Activated T-cell treated with anti-CD3 and anti-CD28 coated beads, Interleukin-2, amount 50 U/mL, for 24 hours (primary cell): ENCODE measurements around the gene ST3GAL6.
"Not testable (repeated sequence)": the region's sequence is repeated elsewhere in the genome, so short reads cannot be mapped to it uniquely, and the experiment has no call there.

Experiments
- DNase-seq: peaks from one replicate; pipeline ENCODE4 v3.0.0-alpha.2; 2020
- H3K27ac Mint-ChIP-seq: 2 replicates; pipeline ENCODE4 v1.8.0; 2020; ENCODE audit warnings: mild to moderate bottlenecking, mixed read lengths
- H3K27me3 Mint-ChIP-seq: 2 replicates; pipeline ENCODE4 v1.8.0; 2020; ENCODE audit warnings: mixed read lengths
- H3K36me3 Mint-ChIP-seq: 2 replicates; pipeline ENCODE4 v1.8.0; 2020; ENCODE audit warnings: low read depth, mixed read lengths
- H3K4me1 Mint-ChIP-seq: 2 replicates; pipeline ENCODE4 v1.8.0; 2020; ENCODE audit warnings: low read depth, mixed read lengths
- H3K4me3 Mint-ChIP-seq: 2 replicates; pipeline ENCODE4 v1.8.0; 2020; ENCODE audit warnings: mild to moderate bottlenecking, moderate library complexity, mixed read lengths
- H3K9me3 Mint-ChIP-seq: 2 replicates; pipeline ENCODE4 v1.8.0; 2020; ENCODE audit warnings: mixed read lengths

ST3GAL6 gene

GRCh38 chr3:98812851-98813374 is 49.8 kb downstream of the ST3GAL6 start:
- no peak for DNase-seq
- no peaks in the 10 kb centered on the region for H3K36me3 Mint-ChIP-seq
- no peak overlapping the region for H3K4me3 Mint-ChIP-seq
- H3K27ac Mint-ChIP-seq: no peak overlapping the region
- no peaks in the 10 kb centered on the region for H3K27me3 Mint-ChIP-seq
- no peaks in the 10 kb centered on the region for H3K9me3 Mint-ChIP-seq
- H3K4me1 Mint-ChIP-seq: no peaks in the 10 kb centered on the region

DNA sequence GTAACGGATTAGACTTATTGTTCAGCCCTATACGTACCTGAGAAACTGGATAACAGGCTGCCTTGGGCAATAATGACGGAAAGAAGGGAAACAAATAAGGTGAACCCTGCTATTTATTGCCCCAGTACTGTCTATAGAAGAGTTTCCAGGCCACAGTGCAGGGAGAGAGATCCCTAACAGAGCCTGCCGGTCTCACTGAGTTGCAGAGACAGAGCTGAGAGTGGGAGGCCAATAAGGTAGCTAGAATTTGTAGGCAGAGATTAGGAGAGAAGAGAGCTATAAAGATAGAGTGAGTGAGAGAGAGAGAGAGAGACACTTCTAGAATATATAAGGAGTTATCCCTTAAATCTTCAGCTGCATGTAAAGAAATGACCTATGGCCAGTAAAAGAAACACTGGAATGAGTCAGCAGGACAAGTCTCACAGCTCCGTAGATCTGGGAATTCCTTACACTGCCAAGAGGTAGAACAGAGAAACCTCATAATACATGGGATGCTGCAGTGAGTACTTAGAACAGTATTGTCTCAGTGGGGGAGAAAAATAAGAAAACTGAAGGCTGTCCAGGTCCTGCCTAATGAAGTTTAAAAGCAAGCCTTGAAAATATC is 51.8 kb downstream of the ST3GAL6 start:
- H3K27ac Mint-ChIP-seq: no peak overlapping the region
- no peak for DNase-seq
- no peaks in the 10 kb centered on the region for H3K27me3 Mint-ChIP-seq
- H3K9me3 Mint-ChIP-seq: no peaks in the 10 kb centered on the region
- H3K4me1 Mint-ChIP-seq: no peaks in the 10 kb centered on the region
- no peak overlapping the region for H3K4me3 Mint-ChIP-seq
- H3K36me3 Mint-ChIP-seq: peaks cover 2% of the 10 kb centered on the region

- H3K4me3 Mint-ChIP-seq: no peak overlapping the region
- DNase-seq: no peak
- H3K9me3 Mint-ChIP-seq: no peaks in the 10 kb centered on the region
- H3K27me3 Mint-ChIP-seq: no peaks in the 10 kb centered on the region
- no peaks in the 10 kb centered on the region for H3K4me1 Mint-ChIP-seq
- H3K36me3 Mint-ChIP-seq: peaks cover 2% of the 10 kb centered on the region
- no peak overlapping the region for H3K27ac Mint-ChIP-seq
These were observed 54.5 kb downstream of the ST3GAL6 start for GRCh38 chr3:98817547-98818041.

DNA sequence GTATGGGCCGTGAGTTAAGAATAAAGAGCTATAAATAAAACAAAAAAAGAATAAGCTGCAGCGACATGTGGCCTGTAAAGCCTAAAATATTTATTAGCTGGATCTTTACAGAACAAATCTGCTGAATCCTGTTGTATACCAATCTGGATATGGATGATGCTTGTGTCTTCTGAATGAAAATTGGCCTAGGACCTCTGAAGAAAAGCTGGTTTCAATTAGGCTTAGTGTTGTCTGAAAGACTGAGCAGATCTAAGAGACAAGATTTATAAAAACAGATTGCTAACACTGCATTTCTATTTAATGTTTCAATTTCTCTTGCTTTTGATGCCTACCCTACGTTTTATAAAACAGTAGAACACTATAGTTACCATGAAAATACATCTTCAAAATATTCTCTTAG is 57.9 kb downstream of the ST3GAL6 start:
- Mint-ChIP-seq H3K9me3 (no peaks in the 10 kb centered on the region), H3K27ac (no peak overlapping the region), H3K4me1 (no peaks in the 10 kb centered on the region), H3K4me3 (no peak overlapping the region), H3K36me3 (peaks cover 2% of the 10 kb centered on the region), H3K27me3 (no peaks in the 10 kb centered on the region)
- no peak for DNase-seq

DNA sequence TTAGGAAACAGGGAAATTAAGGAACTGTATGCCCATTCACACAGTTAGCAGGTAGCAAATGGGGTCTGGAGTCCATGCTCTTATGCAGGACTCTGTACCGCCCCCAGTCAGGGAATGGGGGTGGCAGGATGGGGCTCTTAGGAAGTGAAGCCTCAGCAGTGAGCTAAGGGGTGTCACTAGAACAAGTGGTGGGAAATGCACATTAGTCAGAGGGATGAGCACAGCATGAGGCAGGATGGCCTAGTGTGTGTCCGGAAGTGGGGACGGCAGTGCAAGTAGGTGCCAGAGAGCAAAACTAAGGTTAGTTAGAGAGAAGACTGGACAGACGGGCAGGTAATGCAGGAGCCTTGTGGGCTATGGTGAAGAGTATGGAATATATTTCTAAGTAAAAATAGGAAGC is 60.7 kb downstream of the ST3GAL6 start:
- H3K27me3 Mint-ChIP-seq: no peaks in the 10 kb centered on the region
- DNase-seq: no peak
- no peaks in the 10 kb centered on the region for H3K9me3 Mint-ChIP-seq
- no peaks in the 10 kb centered on the region for H3K4me1 Mint-ChIP-seq
- no peak overlapping the region for H3K27ac Mint-ChIP-seq
- no peaks in the 10 kb centered on the region for H3K36me3 Mint-ChIP-seq
- H3K4me3 Mint-ChIP-seq: no peak overlapping the region

GRCh38 chr3:98824256-98824655 is 61.1 kb downstream of the ST3GAL6 start:
- H3K4me3 Mint-ChIP-seq: no peak overlapping the region
- H3K36me3 Mint-ChIP-seq: no peaks in the 10 kb centered on the region
- H3K27me3 Mint-ChIP-seq: no peaks in the 10 kb centered on the region
- no peak for DNase-seq
- H3K27ac Mint-ChIP-seq: no peak overlapping the region
- no peaks in the 10 kb centered on the region for H3K4me1 Mint-ChIP-seq
- peaks cover under 1% of the 10 kb centered on the region for H3K9me3 Mint-ChIP-seq

- no peaks in the 10 kb centered on the region for H3K36me3 Mint-ChIP-seq
- H3K4me1 Mint-ChIP-seq: no peaks in the 10 kb centered on the region
- H3K4me3 Mint-ChIP-seq: no peak overlapping the region
- no peak for DNase-seq
- H3K27me3 Mint-ChIP-seq: no peaks in the 10 kb centered on the region
- H3K27ac Mint-ChIP-seq: no peak overlapping the region
- peaks cover 10% of the 10 kb centered on the region for H3K9me3 Mint-ChIP-seq
These were observed 63.0 kb downstream of the ST3GAL6 start for GRCh38 chr3:98826126-98826525.

DNA sequence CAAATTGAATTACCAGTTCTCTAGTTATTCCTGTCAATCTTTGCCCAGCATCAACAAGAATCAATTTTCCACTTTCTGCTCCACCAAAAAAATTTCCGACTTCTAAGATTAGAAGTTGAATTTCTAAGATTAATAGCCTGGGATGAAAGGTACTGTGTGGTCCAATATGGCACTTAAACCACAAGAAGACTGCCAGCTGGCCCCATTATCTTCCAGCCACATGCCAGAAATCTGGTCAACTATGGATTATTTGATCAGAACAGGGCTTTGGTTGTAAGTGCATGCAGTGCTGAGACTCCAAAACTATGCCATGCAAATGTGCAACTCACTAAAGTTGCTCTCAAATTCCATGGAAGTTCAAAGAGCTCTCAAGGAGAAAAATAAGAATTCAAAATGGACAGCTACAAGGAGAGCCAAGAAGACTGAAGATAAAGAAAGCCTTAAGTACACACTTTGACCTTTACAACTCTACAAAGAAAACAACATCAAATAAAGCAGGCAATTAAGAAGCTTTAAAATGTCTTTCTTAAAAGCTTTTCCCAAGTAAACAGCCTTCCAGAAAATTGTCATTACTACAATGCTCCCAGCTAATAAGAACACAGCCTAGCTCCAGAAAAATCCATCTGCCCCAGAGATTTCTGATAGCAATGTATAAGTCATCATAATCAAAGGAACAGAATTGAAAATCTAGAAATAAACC is 64.2 kb downstream of the ST3GAL6 start:
- no peaks in the 10 kb centered on the region for H3K36me3 Mint-ChIP-seq
- H3K4me1 Mint-ChIP-seq: no peaks in the 10 kb centered on the region
- no peak overlapping the region for H3K4me3 Mint-ChIP-seq
- H3K9me3 Mint-ChIP-seq: peaks cover 16% of the 10 kb centered on the region
- no peak for DNase-seq
- no peak overlapping the region for H3K27ac Mint-ChIP-seq
- H3K27me3 Mint-ChIP-seq: no peaks in the 10 kb centered on the region

DNA sequence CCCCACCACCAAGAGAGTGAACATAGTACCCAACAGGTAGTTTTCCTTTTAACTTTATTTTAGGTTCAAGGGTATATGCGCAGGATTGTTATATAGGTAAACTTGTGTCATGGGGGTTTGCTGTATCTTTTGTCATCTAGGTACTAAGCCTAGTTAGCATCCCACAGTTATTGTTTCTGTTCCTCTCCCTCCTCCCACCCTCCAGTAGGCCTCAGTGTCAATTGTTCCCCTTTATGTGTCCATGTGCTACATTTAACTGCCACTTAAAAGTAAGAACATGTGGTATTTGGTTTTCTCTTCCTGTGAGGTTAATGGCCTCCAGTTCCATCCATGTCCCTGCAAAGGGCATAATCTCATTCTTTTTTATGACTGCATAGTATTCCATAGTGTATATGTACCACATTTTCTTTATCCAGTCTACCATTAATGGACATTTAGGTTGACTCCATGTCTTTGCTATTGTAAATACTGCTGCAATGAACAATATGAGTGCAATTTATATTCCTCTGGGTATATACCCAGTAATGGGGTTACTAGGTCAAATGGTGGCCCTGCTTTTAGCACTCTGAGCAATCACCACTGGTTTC is 66.2 kb downstream of the ST3GAL6 start:
- Mint-ChIP-seq H3K4me3 (no peak overlapping the region), H3K27me3 (no peaks in the 10 kb centered on the region), H3K36me3 (no peaks in the 10 kb centered on the region), H3K9me3 (peaks cover 16% of the 10 kb centered on the region), H3K4me1 (no peaks in the 10 kb centered on the region), H3K27ac (no peak overlapping the region)
- no peak for DNase-seq

DNA sequence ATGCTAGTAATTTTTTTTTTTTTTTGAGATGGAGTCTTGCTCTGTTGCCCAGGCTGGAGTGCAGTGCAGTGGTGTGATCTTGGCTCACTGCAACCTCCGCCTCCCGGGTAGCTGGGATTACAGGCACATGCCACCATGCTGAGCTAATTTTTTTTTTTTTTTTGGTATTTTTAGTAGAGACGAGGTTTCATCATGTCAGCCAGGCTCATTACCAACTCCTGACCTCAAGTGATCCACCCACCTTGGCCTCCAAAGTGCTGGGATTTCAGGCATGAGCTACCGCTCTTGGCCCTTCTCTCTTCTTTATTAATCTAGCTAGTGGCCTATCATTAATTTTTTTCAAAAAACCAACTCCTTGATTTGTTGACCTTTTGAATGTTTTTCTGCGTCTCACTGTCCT is 67.9 kb downstream of the ST3GAL6 start:
- H3K27ac Mint-ChIP-seq, DNase-seq, H3K36me3 Mint-ChIP-seq, H3K4me3 Mint-ChIP-seq, H3K27me3 Mint-ChIP-seq, H3K4me1 Mint-ChIP-seq: not testable (repeated sequence)
- peaks cover 16% of the 10 kb centered on the region for H3K9me3 Mint-ChIP-seq

DNA sequence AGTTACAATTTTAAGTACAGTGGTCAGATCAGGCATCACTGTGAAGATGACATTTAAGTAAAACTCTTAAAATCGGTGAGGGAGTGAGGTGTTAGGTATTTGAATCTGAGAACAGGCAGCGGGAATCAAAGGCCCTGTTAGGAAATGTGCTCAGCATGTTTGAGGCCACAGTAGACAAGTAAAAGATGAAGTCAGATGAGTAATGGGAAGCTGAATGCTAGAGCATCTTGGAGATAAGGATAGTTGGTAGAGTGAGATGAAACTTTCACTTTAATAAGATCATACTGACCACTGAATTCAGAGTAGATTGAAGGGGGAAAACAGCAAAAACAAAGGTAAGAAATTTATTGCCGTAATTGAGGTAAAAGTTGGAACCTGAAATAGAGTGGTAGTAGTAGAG is 76.7 kb downstream of the ST3GAL6 start:
- Mint-ChIP-seq H3K9me3 (no peaks in the 10 kb centered on the region), H3K4me1 (no peaks in the 10 kb centered on the region)
- DNase-seq: no peak

DNA sequence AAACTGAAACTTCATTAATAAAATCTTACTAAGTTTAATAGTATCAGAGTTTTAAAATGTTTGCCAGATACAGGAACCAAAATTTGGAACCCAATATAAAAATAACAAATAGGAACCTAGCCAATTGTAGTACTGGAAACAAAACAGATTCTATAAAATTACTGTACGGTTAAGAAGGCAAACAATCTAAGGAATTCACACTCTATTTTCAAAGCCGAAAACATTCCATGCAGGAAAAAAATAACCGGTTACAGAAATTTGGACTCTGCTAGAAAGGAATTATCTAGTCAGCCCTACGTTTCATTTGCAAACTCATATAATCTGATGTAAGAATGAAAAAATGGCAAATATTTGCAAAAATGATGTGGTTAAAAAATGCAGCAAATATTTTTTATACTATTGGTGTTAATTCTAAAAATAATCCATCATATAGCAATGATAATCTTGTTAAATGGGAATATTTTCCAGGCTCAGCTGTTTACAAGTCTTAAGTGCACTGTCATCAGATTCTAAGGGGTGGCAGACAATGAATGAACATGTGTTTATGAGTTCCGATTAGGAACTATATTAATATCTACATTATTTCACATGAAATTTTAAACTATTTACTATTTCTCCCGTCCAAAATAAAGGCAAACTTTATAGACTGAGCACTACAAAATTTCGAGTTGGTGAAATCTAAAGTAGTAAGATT is 80.3 kb downstream of the ST3GAL6 start:
- H3K4me3 Mint-ChIP-seq: no peak overlapping the region
- H3K27me3 Mint-ChIP-seq: no peaks in the 10 kb centered on the region
- H3K36me3 Mint-ChIP-seq: peaks cover 4% of the 10 kb centered on the region
- DNase-seq: no peak
- H3K9me3 Mint-ChIP-seq: no peaks in the 10 kb centered on the region
- no peak overlapping the region for H3K27ac Mint-ChIP-seq
- H3K4me1 Mint-ChIP-seq: no peaks in the 10 kb centered on the region

More for the DNA sequence above, 76.7 kb downstream of the ST3GAL6 start:
- Mint-ChIP-seq H3K4me3 (no peak overlapping the region), H3K27ac (no peak overlapping the region), H3K27me3 (no peaks in the 10 kb centered on the region), H3K36me3 (no peaks in the 10 kb centered on the region)
